Inflammatory macrophage treated with lipopolysaccharide for 4 hours (primary cell): ENCODE results near the gene KAT8.
"Not testable (repeated sequence)": the region's sequence is repeated elsewhere in the genome, so short reads cannot be mapped to it uniquely, and the experiment has no call there.

ENCODE experiments used
- DNase-seq: peaks from one replicate; pipeline ENCODE4 v3.0.0-alpha.2; 2020

KAT8 gene

GRCh38 chr16:31133046-31133501, 15.6 kb downstream of the KAT8 start:
- no peak for DNase-seq

DNA sequence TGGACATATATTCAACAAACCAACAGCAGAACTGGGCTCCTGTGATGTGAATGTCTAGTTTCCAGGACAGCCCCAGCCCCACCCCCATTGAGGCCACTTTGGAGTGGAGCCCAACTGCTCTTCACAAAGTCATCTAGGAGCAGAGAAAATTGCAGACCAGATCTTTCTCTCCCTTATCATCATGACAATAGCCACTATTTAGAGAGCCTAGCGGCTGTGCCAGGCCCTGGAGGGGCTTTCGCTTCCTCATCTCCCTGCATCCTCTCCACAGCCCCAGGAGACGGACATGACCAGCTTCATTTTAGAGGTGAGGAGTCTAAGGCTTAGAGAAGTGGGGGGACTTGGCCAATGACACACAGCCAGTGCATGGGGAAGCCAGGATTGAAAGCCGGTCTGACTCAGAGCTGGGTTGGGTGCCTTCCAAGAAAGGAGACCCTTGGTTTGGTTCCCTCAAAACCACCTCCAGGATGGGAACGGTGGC, 16.7 kb downstream of the KAT8 start:
- DNase-seq, result peak; percentile 38

DNA sequence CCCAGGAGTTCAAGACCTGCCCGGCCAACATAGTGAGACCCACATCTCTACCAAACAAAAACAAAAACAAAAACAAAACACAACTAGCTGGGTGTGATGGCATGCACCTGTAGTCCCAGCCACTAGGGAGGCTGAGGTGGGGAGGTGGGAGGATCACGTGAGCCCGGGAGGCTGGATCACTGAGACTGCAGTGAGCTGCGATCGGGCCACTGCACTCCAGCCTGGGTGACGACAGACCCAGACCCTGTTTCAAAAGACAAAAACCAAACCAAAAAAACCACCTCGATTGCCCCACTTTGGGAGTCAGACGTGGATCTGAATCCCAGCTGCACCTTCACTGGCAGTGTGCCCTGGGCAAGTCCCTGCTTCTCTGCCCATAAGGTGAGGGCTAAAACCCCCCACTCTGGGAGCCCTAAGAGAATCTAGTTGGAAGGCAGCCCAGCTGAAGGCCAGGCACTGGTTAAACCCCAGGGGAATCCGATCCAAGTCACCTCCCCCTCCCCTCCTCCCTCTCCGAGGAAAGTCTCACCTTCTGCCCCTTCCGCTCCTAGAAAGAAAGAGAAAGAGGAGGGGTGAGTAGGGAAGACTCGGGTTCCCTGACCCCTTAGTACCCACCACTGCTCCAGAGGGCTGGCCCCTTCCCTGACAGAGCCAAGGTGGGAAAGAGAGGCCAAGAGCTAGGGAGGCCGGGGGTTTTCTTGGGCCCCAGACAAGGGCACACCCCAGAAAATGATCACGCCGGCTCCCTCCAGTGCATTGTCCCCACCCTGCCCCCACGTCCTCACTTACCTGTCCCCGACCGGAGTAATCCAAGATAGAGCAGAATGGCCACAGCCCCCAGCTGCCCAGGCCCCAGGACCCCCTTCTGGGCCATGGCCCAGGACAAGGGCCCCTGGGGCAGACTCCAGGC, 17.4 kb downstream of the KAT8 start:
- no peak for DNase-seq

- DNase-seq, result no peak
Observed at GRCh38 chr16:31135535-31136286, 18.2 kb downstream of the KAT8 start, which contains the start of gene PRSS8. Gene PRSS8, minus strand, starts transcription at chr16:31135727. Its CDS starts 229 bp downstream, at chr16:31135498.

DNA sequence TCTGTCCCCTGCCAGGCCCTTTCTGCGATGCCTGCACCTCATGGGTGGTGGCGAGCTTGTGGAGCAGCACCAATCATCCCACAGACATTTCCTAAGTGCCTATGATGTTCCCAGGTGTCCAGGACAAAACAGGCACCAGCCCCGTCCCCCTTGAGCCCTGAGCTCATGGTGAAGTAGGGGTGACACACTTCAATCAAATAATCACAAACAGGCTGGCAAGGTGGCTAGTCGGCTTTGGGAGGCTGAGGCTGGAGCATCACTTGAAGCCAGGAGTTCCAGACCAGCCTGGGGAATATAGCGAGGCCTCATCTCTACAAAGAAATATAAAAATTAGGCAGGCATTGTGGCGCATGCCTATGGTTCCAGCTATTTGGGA, 18.8 kb downstream of the KAT8 start:
- no peak for DNase-seq

GRCh38 chr16:31136822-31137499, 19.5 kb downstream of the KAT8 start:
- DNase-seq, result not testable (repeated sequence)

- no peak for DNase-seq
Observed at GRCh38 chr16:31138621-31139578, 21.4 kb downstream of the KAT8 start.

- not testable (repeated sequence) for DNase-seq
Observed at GRCh38 chr16:31141071-31141469, 23.6 kb downstream of the KAT8 start.

DNA sequence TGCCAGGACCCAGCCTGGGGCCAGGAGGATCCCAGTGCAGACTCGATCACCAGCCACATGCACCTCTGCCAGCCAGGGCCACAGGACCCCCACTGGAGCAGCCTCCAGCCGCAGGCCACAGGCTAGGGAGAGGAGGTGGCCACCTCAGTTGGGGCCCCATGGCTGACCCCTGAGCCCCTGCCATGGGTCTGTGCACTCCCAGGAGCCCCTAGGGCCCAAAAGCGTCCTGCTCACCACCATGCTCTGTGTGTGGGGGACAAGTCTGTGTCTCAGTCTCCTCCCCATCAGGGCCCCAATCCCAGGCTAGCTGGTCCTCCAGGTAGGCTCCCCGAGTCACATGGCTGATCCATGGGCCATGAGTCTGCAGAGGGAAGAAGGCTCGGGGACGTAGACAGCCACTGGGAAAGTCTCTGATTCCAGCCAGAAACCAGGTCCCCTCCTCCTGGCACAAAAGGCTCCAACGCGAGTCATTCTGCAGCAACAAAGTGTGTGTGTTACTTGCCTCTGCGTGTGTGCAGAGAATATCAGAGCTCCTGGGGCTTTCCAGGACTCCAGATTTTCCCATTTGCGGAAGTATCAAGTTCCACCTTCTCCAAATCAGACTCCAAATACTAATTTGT, 24.1 kb downstream of the KAT8 start:
- no peak for DNase-seq

DNA sequence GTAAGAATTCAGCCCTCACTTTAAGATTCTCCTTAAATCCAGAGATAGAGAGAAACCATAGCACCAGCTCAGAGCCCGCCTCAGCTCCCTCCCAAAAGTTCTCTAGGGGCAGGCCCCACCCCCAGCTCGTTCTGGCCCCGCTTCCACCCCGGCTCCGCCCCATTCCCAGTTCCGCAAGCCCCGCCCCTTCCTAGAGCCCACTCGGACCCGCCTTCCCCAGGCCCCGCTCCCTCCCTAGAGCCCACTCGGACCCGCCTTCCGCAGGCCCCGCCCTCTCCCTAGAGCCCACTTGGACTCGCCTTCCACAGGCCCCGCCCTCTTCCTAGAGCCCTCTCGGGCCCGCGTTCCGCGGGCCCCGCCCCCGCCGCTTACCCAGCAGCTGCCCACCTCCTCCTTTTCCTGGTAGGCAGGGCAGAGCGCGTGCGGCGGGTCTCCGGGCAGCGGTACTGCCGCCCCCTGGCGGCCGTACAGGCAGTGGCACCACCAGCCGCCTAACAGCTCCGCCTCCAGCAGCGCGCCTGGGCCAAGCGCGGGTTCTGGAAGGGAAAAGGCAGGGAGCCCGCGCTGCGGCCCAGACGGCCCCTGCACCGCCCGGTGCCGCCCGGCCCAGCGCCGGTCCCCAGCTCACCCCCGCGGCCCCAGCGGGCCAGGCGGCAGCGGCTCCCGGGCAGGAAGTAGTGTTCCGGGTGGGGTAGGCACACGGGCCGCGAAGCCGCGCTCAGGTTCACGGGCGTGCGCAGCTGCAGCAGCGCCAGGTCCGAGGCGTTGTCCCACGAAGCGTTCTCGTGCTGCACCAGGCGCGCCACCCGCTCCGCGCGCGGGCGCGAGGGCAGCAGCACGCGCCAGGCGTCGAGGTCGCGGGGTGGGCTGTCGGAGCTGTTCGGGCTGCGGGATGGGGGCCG, 24.9 kb downstream of the KAT8 start:
- peak; percentile 98 for DNase-seq

DNA sequence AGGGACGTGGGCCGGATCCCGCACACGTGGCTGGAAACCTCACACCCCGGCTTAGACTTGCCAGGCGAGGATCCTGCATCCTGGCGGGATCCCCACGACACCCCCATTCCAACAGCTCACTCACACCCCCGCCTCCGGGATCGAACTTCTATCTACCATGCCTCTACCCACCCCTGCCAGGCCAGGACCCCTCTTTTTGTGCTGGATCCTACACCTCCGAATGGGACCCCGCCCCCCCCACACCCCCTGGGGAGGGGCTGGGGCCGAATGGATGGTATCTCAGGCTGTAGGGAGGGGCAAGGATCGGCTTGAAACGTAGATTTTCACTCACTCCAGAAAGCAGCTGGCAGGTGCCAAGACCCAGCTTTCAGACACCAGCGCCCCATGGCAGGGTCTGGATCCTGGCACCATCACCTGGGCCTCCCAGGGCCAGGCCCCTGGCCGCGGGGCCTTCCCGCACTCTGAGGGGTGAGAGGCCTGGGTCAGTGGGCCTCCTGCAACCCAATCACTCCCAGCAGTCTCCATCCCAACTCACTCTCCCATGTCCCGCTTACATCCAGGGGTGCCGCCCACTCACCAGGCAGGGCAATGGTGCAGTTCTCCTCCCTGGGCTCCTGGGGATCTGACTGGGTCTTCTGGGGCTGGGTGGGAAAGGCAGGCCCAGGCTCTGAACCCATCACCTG, 25.7 kb downstream of the KAT8 start:
- no peak for DNase-seq

GRCh38 chr16:31143694-31144148, 26.3 kb downstream of the KAT8 start:
- no peak for DNase-seq

DNA sequence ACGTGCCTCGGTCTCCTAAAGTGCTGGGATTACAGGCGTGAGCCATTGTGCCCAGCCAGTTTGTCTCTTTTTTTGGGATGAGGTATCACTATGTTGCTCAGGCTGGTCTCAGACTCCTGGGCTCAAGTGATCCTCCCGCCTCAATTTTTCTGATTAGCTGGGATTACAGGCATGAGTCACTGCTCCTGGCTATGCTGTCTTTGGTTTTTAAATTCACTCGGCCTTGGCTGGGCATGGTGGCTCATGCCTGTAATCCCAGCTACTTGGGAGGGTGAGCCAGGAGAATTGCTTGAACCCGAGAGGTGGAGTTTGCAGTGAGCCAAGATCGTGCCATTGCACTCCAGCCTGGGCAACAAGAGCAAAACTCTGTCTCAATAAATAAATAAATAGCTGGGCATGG, 27.0 kb downstream of the KAT8 start:
- not testable (repeated sequence) for DNase-seq

DNA sequence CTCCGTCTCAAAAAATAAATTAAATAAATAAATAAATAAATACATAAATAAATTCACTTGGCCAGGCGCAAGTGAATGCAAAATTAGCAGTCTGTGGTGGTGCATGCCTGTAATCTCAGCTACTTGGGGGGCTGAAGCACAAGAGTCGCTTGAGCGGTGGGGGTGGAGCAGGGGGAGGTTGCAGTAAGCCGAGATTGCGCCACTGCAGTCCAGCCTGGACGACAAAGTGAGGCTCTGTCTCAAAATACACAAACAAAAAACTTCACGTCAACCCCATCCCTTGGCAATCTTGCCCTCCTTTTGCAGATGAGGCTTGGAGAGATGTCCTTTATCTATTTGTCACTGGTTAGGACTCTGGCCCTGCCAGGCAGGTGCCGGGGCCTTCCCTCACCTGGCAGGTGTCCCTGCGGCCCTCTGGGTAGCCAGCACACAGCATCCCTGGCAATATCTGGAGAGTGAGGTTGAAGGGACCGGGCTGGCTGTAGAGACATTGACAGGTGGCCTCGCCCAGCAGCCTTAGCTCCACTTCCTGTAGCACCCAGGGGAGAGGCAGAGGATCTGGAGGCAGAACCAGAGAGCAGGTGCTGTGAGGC, 28.0 kb downstream of the KAT8 start:
- DNase-seq, result no peak

- no peak for DNase-seq
Observed at GRCh38 chr16:31147574-31147973, 30.1 kb downstream of the KAT8 start.

DNA sequence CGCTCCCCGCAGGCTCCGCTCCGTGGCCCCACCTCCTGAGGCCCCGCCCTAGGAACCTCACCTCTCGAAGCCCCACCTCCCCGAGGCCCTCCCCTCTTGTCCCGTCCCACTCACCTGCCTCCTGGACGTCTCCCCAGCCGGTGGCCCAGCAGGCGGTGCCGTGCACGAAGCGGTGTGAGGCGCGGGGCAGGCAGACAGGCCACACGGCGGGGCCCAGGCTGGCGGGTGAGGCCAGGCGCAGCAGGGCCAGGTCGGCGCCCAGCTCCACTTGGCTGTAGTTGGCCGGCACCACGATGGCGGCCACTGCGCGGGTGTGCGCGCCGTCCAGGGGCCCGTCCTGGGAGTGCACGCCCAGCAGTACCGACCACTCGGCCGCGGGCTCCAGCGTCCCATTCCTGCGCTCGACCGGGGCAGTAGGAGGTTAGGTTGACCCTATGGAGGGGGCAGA, 30.8 kb downstream of the KAT8 start:
- no peak for DNase-seq

- no peak for DNase-seq
Observed at GRCh38 chr16:31148896-31149295, 31.4 kb downstream of the KAT8 start.

DNA sequence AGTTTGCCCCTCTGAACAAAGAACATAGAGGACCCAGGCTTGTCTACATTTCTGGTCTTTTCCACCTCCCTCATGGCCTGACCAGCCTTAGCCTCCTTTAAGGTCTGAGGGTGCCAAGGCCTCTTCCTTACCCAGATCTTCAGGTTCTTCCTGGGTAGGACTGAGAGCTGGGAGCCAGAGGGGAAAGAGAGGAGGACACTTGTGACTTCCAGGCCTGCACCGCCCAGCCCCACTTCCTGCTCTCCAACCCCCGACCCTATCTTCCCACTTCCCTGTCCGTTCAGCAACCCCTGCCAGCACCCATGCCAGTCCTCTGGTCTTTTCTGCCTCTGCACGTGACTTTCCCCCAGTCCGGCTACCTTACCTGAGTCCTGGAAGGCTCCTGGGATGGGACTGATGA, 31.9 kb downstream of the KAT8 start:
- DNase-seq, result no peak
